ENCODE measurements around the gene ZNF391.

The ZNF391 gene

GRCh38 chr6:27441001-27441400 lies 52.4 kb downstream of the ZNF391 start:
- TF ChIP-seq CTCF (conservative IDR thresholded peaks at IDR 0.05; ENCODE audit: low read depth, low read length), result no peak
- no peak for DNase-seq (ENCODE audit: low read depth)
- no peak overlapping the region for H3K4me3 ChIP-seq (ENCODE audit: low read length)

GRCh38 chr6:27442932-27443331 lies 54.4 kb downstream of the ZNF391 start:
- TF ChIP-seq CTCF (conservative IDR thresholded peaks at IDR 0.05; ENCODE audit: low read depth, low read length), result no peak
- H3K4me3 ChIP-seq (ENCODE audit: low read length), result no peak overlapping the region
- no peak for DNase-seq (ENCODE audit: low read depth)

GRCh38 chr6:27448456-27448855 lies 59.9 kb downstream of the ZNF391 start:
- no peak for DNase-seq (ENCODE audit: low read depth)
- TF ChIP-seq CTCF (conservative IDR thresholded peaks at IDR 0.05; ENCODE audit: low read depth, low read length), result no peak
- H3K4me3 ChIP-seq (ENCODE audit: low read length), result no peak overlapping the region

GRCh38 chr6:27451660-27452390 lies 63.3 kb downstream of the ZNF391 start:
- H3K4me3 ChIP-seq (ENCODE audit: low read length), result no peak overlapping the region
- no peak for TF ChIP-seq CTCF (conservative IDR thresholded peaks at IDR 0.05; ENCODE audit: low read depth, low read length)
- DNase-seq (ENCODE audit: low read depth), result no peak

- no peak for TF ChIP-seq CTCF (conservative IDR thresholded peaks at IDR 0.05; ENCODE audit: low read depth, low read length)
- no peak overlapping the region for H3K4me3 ChIP-seq (ENCODE audit: low read length)
- DNase-seq (ENCODE audit: low read depth), result no peak
Observed at GRCh38 chr6:27452496-27452897, 63.9 kb downstream of the ZNF391 start.

All from retinal pigment epithelial cell (primary cell).